HG03039 (cell line): ENCODE data around the gene BNC2.

ENCODE experiments used
- ATAC-seq: cut with Tn5 transposase; IDR thresholded peaks from one replicate; pipeline ENCODE4 v1.9.1; 2021; ENCODE audit warnings: mild to moderate bottlenecking, moderate library complexity; ENCODE audit not compliant: unreplicated experiment

Gene BNC2

GRCh38 chr9:16640649-16641048 lies 229.8 kb downstream of the BNC2 start:
- ATAC-seq, result no peak

GRCh38 chr9:16639644-16640043 lies 230.8 kb downstream of the BNC2 start:
- ATAC-seq, result no peak

- ATAC-seq, result no peak
These were observed 232.6 kb downstream of the BNC2 start for GRCh38 chr9:16637911-16638310.

GRCh38 chr9:16637218-16637617 lies 233.3 kb downstream of the BNC2 start:
- no peak for ATAC-seq

GRCh38 chr9:16633794-16634193 lies 236.7 kb downstream of the BNC2 start:
- ATAC-seq, result no peak

GRCh38 chr9:16628413-16628812 lies 242.1 kb downstream of the BNC2 start:
- no peak for ATAC-seq

GRCh38 chr9:16627967-16628366 lies 242.5 kb downstream of the BNC2 start:
- no peak for ATAC-seq

GRCh38 chr9:16627521-16627920 lies 242.9 kb downstream of the BNC2 start:
- no peak for ATAC-seq

GRCh38 chr9:16626577-16627130 lies 243.8 kb downstream of the BNC2 start:
- no peak for ATAC-seq

- ATAC-seq, result no peak
These were observed 244.7 kb downstream of the BNC2 start for GRCh38 chr9:16625811-16626210.

GRCh38 chr9:16625161-16625631 lies 245.3 kb downstream of the BNC2 start:
- ATAC-seq, result no peak

- no peak for ATAC-seq
These were observed 245.7 kb downstream of the BNC2 start for GRCh38 chr9:16624744-16625117.

GRCh38 chr9:16623989-16624743 lies 246.3 kb downstream of the BNC2 start:
- no peak for ATAC-seq

GRCh38 chr9:16622541-16622940 lies 247.9 kb downstream of the BNC2 start:
- no peak for ATAC-seq

GRCh38 chr9:16619914-16620520 lies 250.5 kb downstream of the BNC2 start:
- no peak for ATAC-seq

- no peak for ATAC-seq
These were observed 251.1 kb downstream of the BNC2 start for GRCh38 chr9:16619402-16619801.

GRCh38 chr9:16618524-16618923 lies 251.9 kb downstream of the BNC2 start:
- ATAC-seq, result no peak

GRCh38 chr9:16616686-16617085 lies 253.8 kb downstream of the BNC2 start:
- ATAC-seq, result no peak

- ATAC-seq, result no peak
These were observed 255.0 kb downstream of the BNC2 start for GRCh38 chr9:16615451-16615850.

GRCh38 chr9:16613605-16614004 lies 256.9 kb downstream of the BNC2 start:
- no peak for ATAC-seq

- ATAC-seq, result no peak
These were observed 257.4 kb downstream of the BNC2 start for GRCh38 chr9:16613051-16613450.

- no peak for ATAC-seq
These were observed 257.8 kb downstream of the BNC2 start for GRCh38 chr9:16612627-16613026.
